Mucosa of rectum (tissue), 2 donors: ENCODE data around the gene B9D1.
A peak's percentile ranks its signal among the peaks of the same experiment; 100 is the strongest.

Experiments used
- H3K27ac ChIP-seq, 2 donors: one replicate each; pipeline ENCODE4 v1.7.0; 2013; ENCODE audit warnings: inconsistent platforms in 2 of 2, low read depth in 2 of 2, low read length in 2 of 2
- H3K27me3 ChIP-seq, 2 donors: one replicate each; pipeline ENCODE4 v1.7.0; 2013; ENCODE audit warnings: low read length in 2 of 2; ENCODE audit not compliant: control insufficient read depth in 2 of 2, insufficient read depth in 2 of 2
- H3K36me3 ChIP-seq, 2 donors: one replicate each; pipeline ENCODE4 v1.7.0; 2013; ENCODE audit warnings: low read length in 2 of 2; ENCODE audit not compliant: control insufficient read depth in 2 of 2, insufficient read depth in 2 of 2
- H3K4me1 ChIP-seq, 2 donors: one replicate each; pipeline ENCODE4 v1.7.0; 2013; ENCODE audit warnings: low read length in 2 of 2, mild to moderate bottlenecking in 1 of 2; ENCODE audit not compliant: control insufficient read depth in 2 of 2, insufficient read depth in 2 of 2
- H3K4me3 ChIP-seq, 2 donors: one replicate each; pipeline ENCODE4 v1.7.0; 2013; ENCODE audit warnings: low read length in 2 of 2
- H3K9ac ChIP-seq, 2 donors: one replicate each; pipeline ENCODE4 v1.7.0; 2013; ENCODE audit warnings: low read length in 2 of 2, low read depth in 1 of 2, mild to moderate bottlenecking in 1 of 2
- H3K9me3 ChIP-seq, 2 donors: one replicate each; pipeline ENCODE4 v1.7.0; 2013; ENCODE audit warnings: low read length in 2 of 2; ENCODE audit not compliant: control insufficient read depth in 2 of 2
- donor health status: healthy.
- donor health status: Normal muscosa, but diverticular disease.

Gene B9D1

GRCh38 chr17:19404264-19404663 lies 41.7 kb upstream of the B9D1 start:
- H3K36me3 ChIP-seq, result no peaks in the 10 kb centered on the region
- H3K9ac ChIP-seq, result no peak overlapping the region
- no peaks in the 10 kb centered on the region for H3K27me3 ChIP-seq
- H3K4me3 ChIP-seq, result no peak overlapping the region
- H3K9me3 ChIP-seq, result no peaks in the 10 kb centered on the region
- H3K27ac ChIP-seq, result no peak overlapping the region
- H3K4me1 ChIP-seq, result peaks cover 16 to 18% of the 10 kb centered on the region in 2 donors

- Histone ChIP-seq H3K36me3 (no peaks in the 10 kb centered on the region), H3K9ac (no peak overlapping the region), H3K27ac (no peak overlapping the region), H3K27me3 (peaks cover 0 to 2% of the 10 kb centered on the region in 2 donors), H3K9me3 (no peaks in the 10 kb centered on the region), H3K4me3 (no peak overlapping the region), H3K4me1 (peaks cover 27 to 28% of the 10 kb centered on the region in 2 donors)
These were observed 40.5 kb upstream of the B9D1 start for GRCh38 chr17:19403021-19403420.

- no peak overlapping the region for H3K4me3 ChIP-seq
- H3K36me3 ChIP-seq, result no peaks in the 10 kb centered on the region
- no peaks in the 10 kb centered on the region for H3K9me3 ChIP-seq
- peaks cover 0 to 3% of the 10 kb centered on the region in 2 donors for H3K27me3 ChIP-seq
- peaks cover 36% of the 10 kb centered on the region in 2 donors for H3K4me1 ChIP-seq
- H3K9ac ChIP-seq, result peak overlapping the region in 1 of 2 donors; percentile 42
- H3K27ac ChIP-seq, result peak overlapping the region; percentile 45 to 72
These were observed 39.6 kb upstream of the B9D1 start for GRCh38 chr17:19402171-19402570.

GRCh38 chr17:19401321-19402010 lies 38.9 kb upstream of the B9D1 start:
- Histone ChIP-seq H3K27ac (peak overlapping the region; percentile 45 to 72), H3K4me1 (peaks cover 36 to 38% of the 10 kb centered on the region in 2 donors), H3K9me3 (no peaks in the 10 kb centered on the region), H3K9ac (peak overlapping the region in 1 of 2 donors; percentile 42), H3K4me3 (no peak overlapping the region), H3K36me3 (no peaks in the 10 kb centered on the region), H3K27me3 (peaks cover 0 to 3% of the 10 kb centered on the region in 2 donors)

- H3K27ac ChIP-seq, result no peak overlapping the region
- no peak overlapping the region for H3K9ac ChIP-seq
These were observed 37.4 kb upstream of the B9D1 start for GRCh38 chr17:19399750-19400450.

GRCh38 chr17:19398301-19399181 lies 36.0 kb upstream of the B9D1 start:
- H3K9ac ChIP-seq, result peak overlapping the region; percentile 3 to 66
- H3K27ac ChIP-seq, result peak overlapping the region; percentile 95 to 96
- peak overlapping the region in 1 of 2 donors; percentile 31 for H3K4me3 ChIP-seq
- H3K9me3 ChIP-seq, result no peaks in the 10 kb centered on the region
- no peaks in the 10 kb centered on the region for H3K36me3 ChIP-seq
- H3K27me3 ChIP-seq, result peaks cover 0 to 3% of the 10 kb centered on the region in 2 donors
- H3K4me1 ChIP-seq, result peaks cover 36 to 38% of the 10 kb centered on the region in 2 donors

More at GRCh38 chr17:19399750-19400450, 37.4 kb upstream of the B9D1 start:
- Histone ChIP-seq H3K36me3 (no peaks in the 10 kb centered on the region), H3K27me3 (peaks cover 0 to 3% of the 10 kb centered on the region in 2 donors), H3K4me1 (peaks cover 36 to 38% of the 10 kb centered on the region in 2 donors), H3K4me3 (no peak overlapping the region), H3K9me3 (no peaks in the 10 kb centered on the region)

GRCh38 chr17:19397556-19398041 lies 35.1 kb upstream of the B9D1 start:
- Histone ChIP-seq H3K27ac (peak overlapping the region; percentile 95 to 96), H3K36me3 (no peaks in the 10 kb centered on the region), H3K4me1 (peaks cover 33 to 38% of the 10 kb centered on the region in 2 donors), H3K27me3 (peaks cover 0 to 3% of the 10 kb centered on the region in 2 donors), H3K9me3 (no peaks in the 10 kb centered on the region), H3K9ac (peak overlapping the region; percentile 26 to 66), H3K4me3 (peak overlapping the region; percentile 39 to 40)

- no peak overlapping the region for H3K4me3 ChIP-seq
- H3K27me3 ChIP-seq, result no peaks in the 10 kb centered on the region
- no peak overlapping the region for H3K27ac ChIP-seq
- no peaks in the 10 kb centered on the region for H3K9me3 ChIP-seq
- H3K4me1 ChIP-seq, result peaks cover 5 to 15% of the 10 kb centered on the region in 2 donors
- no peaks in the 10 kb centered on the region for H3K36me3 ChIP-seq
- H3K9ac ChIP-seq, result no peak overlapping the region
These were observed 29.8 kb upstream of the B9D1 start for GRCh38 chr17:19392303-19392702.

- Histone ChIP-seq H3K4me1 (peaks cover 6 to 12% of the 10 kb centered on the region in 2 donors), H3K36me3 (no peaks in the 10 kb centered on the region), H3K4me3 (no peak overlapping the region), H3K9me3 (no peaks in the 10 kb centered on the region), H3K27me3 (no peaks in the 10 kb centered on the region), H3K27ac (no peak overlapping the region), H3K9ac (no peak overlapping the region)
These were observed 28.9 kb upstream of the B9D1 start for GRCh38 chr17:19391432-19391831.
